GM10847 (cell line): ENCODE measurements around the gene CFAP44.

Source experiments
- POLR2A ChIP-seq: IDR thresholded peaks from 2 replicates; pipeline ENCODE4 v1.6.1; 2011; ENCODE audit not compliant: insufficient read length; ENCODE audit errors: extremely low read depth

CFAP44 gene

GRCh38 chr3:113441051-113441770, at the start of gene CFAP44:
Gene CFAP44, minus strand, starts transcription at chr3:113441493. Its CDS starts 7,829 bp downstream, at chr3:113433664.
- TF ChIP-seq POLR2A = no peak

- TF ChIP-seq POLR2A = no peak
Observed at GRCh38 chr3:113485161-113485609, 43.9 kb upstream of the CFAP44 start.

GRCh38 chr3:113468539-113468938, 27.2 kb upstream of the CFAP44 start:
- no peak for TF ChIP-seq POLR2A

- TF ChIP-seq POLR2A = no peak
Observed at GRCh38 chr3:113461488-113461887, 20.2 kb upstream of the CFAP44 start.

GRCh38 chr3:113455446-113455845, 14.2 kb upstream of the CFAP44 start:
- no peak for TF ChIP-seq POLR2A

GRCh38 chr3:113454630-113455029, 13.3 kb upstream of the CFAP44 start:
- TF ChIP-seq POLR2A = no peak

GRCh38 chr3:113454057-113454456, 12.8 kb upstream of the CFAP44 start:
- TF ChIP-seq POLR2A = no peak

- no peak for TF ChIP-seq POLR2A
Observed at GRCh38 chr3:113450911-113451310, 9.6 kb upstream of the CFAP44 start.

GRCh38 chr3:113439606-113440005, 1.7 kb downstream of the CFAP44 start:
- TF ChIP-seq POLR2A = no peak

GRCh38 chr3:113438224-113438623, 3.1 kb downstream of the CFAP44 start:
- TF ChIP-seq POLR2A = no peak

- TF ChIP-seq POLR2A = no peak
Observed at GRCh38 chr3:113437411-113437810, 3.9 kb downstream of the CFAP44 start.

GRCh38 chr3:113436809-113437208, 4.5 kb downstream of the CFAP44 start:
- no peak for TF ChIP-seq POLR2A

GRCh38 chr3:113431811-113432210, 9.5 kb downstream of the CFAP44 start:
- TF ChIP-seq POLR2A = no peak

- TF ChIP-seq POLR2A = no peak
Observed at GRCh38 chr3:113428581-113428980, 12.7 kb downstream of the CFAP44 start.

- TF ChIP-seq POLR2A = no peak
Observed at GRCh38 chr3:113423699-113424098, 17.6 kb downstream of the CFAP44 start.

- no peak for TF ChIP-seq POLR2A
Observed at GRCh38 chr3:113421082-113421481, 20.2 kb downstream of the CFAP44 start.

- no peak for TF ChIP-seq POLR2A
Observed at GRCh38 chr3:113409676-113410075, 31.6 kb downstream of the CFAP44 start.
